Naive thymus-derived CD8-positive, alpha-beta T cell (primary cell): ENCODE data around the gene SAMD14. TPM values are rescaled to one million over a fixed set of nuclear protein-coding genes. Genes with fewer than 3 reads are reported as not detected.
A peak's percentile ranks its signal among the peaks of the same experiment; 100 is the strongest.
"Not testable (repeated sequence)": the region's sequence is repeated elsewhere in the genome, so short reads cannot be mapped to it uniquely, and the experiment has no call there.

Source experiments
- ATAC-seq, 2 donors: fragments of 150-1000 bp; cut with Tn5 transposase in 1 of 2; sonication (Bioruptor Pico), chemical (Tn5 transposase) in 1 of 2; 1 replicate in 1 of 2; 2 replicates in 1 of 2; pipeline ENCODE4 v1.10.0; 2021; ENCODE audit warnings: mild to moderate bottlenecking in 2 of 2, moderate library complexity in 2 of 2
- POLR2A ChIA-PET: fragments of 350-600 bp; sonication (Branson Sonifier 250); formaldehyde crosslinking; loops from one replicate; lab custom pipeline; 2021; ENCODE audit warnings: antibody characterized with exemption; lab: Charles Lee
- DNase-seq, 10 donors: peaks; one replicate each; pipeline versions ENCODE4 v3.0.0 to v3.0.0-alpha.2; 2020 to 2022
- H3K27ac Mint-ChIP-seq, 10 donors: one replicate each; pipeline ENCODE4 v1.8.0; 2020 to 2022; ENCODE audit warnings: mild to moderate bottlenecking in 10 of 10, mixed read lengths in 10 of 10, moderate library complexity in 4 of 10, inconsistent platforms in 1 of 10
- H3K27me3 Mint-ChIP-seq, 5 donors: one replicate each; pipeline ENCODE4 v1.8.0; 2021 to 2022; ENCODE audit warnings: mixed read lengths in 5 of 5
- H3K36me3 Mint-ChIP-seq, 3 donors: one replicate each; pipeline ENCODE4 v1.8.0; 2020 to 2022; ENCODE audit warnings: mixed read lengths in 3 of 3, mild to moderate bottlenecking in 2 of 3, inconsistent platforms in 1 of 3
- H3K4me1 Mint-ChIP-seq, 4 donors: one replicate each; pipeline ENCODE4 v1.8.0; 2021 to 2022; ENCODE audit warnings: mixed read lengths in 4 of 4
- H3K4me3 Mint-ChIP-seq, 10 donors: one replicate each; pipeline ENCODE4 v1.8.0; 2020 to 2022; ENCODE audit warnings: mild to moderate bottlenecking in 10 of 10, mixed read lengths in 10 of 10, moderate library complexity in 6 of 10, inconsistent platforms in 1 of 10
- H3K9me3 Mint-ChIP-seq, 9 donors: one replicate each; pipeline ENCODE4 v1.8.0; 2020 to 2022; ENCODE audit warnings: mixed read lengths in 9 of 9, mild to moderate bottlenecking in 3 of 9, inconsistent platforms in 1 of 9, moderate library complexity in 1 of 9
- polyA plus RNA-seq, 3 donors: library from polyadenylated mRNA; unstranded; fragments of 300-500 nt; fragmentation: Illumina TruSeq; gene quantifications; one replicate each; pipeline ENCODE4 v1.2.3, GENCODE V29; 2021
- total RNA-seq, 8 experiments: library from RNA in 2 of 8; stranded (reverse) in 2 of 8; gene quantifications; one replicate each; pipeline ENCODE4 v1.2.3 and lab custom pipeline; 2021 to 2026

SAMD14 gene
- total and polyA plus RNA-seq, 5 experiments from 2014 or later = 0.30 TPM; not detected in 4

- DNase-seq = no peak
- Mint-ChIP-seq H3K36me3 (peaks cover 0 to 10% (median 8%) of the 10 kb centered on the region in 3 donors), H3K4me1 (peaks cover 0 to 5% (median 0%) of the 10 kb centered on the region in 4 donors), H3K9me3 (peaks cover 0 to 8% (median 0%) of the 10 kb centered on the region in 9 donors), H3K27ac (no peak overlapping the region), H3K4me3 (no peak overlapping the region), H3K27me3 (no peaks in the 10 kb centered on the region)
- POLR2A ChIA-PET = no interaction called here
- ATAC-seq = no peak
Measured at GRCh38 chr17:50071692-50072091, 58.3 kb downstream of the SAMD14 start.

GRCh38 chr17:50070908-50071680, 58.9 kb downstream of the SAMD14 start:
- Mint-ChIP-seq H3K27ac (no peak overlapping the region), H3K27me3 (no peaks in the 10 kb centered on the region), H3K9me3 (peaks cover 0 to 8% (median 0%) of the 10 kb centered on the region in 9 donors), H3K36me3 (peaks cover 0 to 10% (median 8%) of the 10 kb centered on the region in 3 donors), H3K4me3 (no peak overlapping the region), H3K4me1 (peaks cover 0 to 5% (median 0%) of the 10 kb centered on the region in 4 donors)
- DNase-seq (no peak), ATAC-seq (no peak)
- POLR2A ChIA-PET = no interaction called here

- ATAC-seq (no peak), DNase-seq (no peak)
- H3K4me1 Mint-ChIP-seq = peaks cover 0 to 9% (median 0%) of the 10 kb centered on the region in 4 donors
- peaks cover 0 to 10% (median 8%) of the 10 kb centered on the region in 3 donors for H3K36me3 Mint-ChIP-seq
- no peaks in the 10 kb centered on the region for H3K27me3 Mint-ChIP-seq
- POLR2A ChIA-PET = no interaction called here
- H3K27ac Mint-ChIP-seq = no peak overlapping the region
- H3K4me3 Mint-ChIP-seq = no peak overlapping the region
- H3K9me3 Mint-ChIP-seq = peaks cover 0 to 8% (median 0%) of the 10 kb centered on the region in 9 donors
Measured at GRCh38 chr17:50067996-50068395, 62.0 kb downstream of the SAMD14 start.

- peaks cover 0 to 8% (median 0%) of the 10 kb centered on the region in 9 donors for H3K9me3 Mint-ChIP-seq
- no peak overlapping the region for H3K27ac Mint-ChIP-seq
Measured at GRCh38 chr17:50066995-50067394, 63.0 kb downstream of the SAMD14 start.

GRCh38 chr17:50065056-50065455, 64.9 kb downstream of the SAMD14 start:
- ATAC-seq (no peak), DNase-seq (no peak)
- Mint-ChIP-seq H3K4me1 (peaks cover 0 to 5% (median 1%) of the 10 kb centered on the region in 4 donors), H3K4me3 (no peak overlapping the region), H3K27me3 (no peaks in the 10 kb centered on the region), H3K9me3 (no peaks in the 10 kb centered on the region), H3K36me3 (peaks cover 0 to 6% (median 0%) of the 10 kb centered on the region in 3 donors), H3K27ac (peak overlapping the region in 1 of 10 donors; percentile 9)
- POLR2A ChIA-PET = interaction anchor here (0.5 kb wide), 1 partner anchor 784 kb away, joined by 3 read pairs; no protein-coding TSS in a partner anchor

More at GRCh38 chr17:50066995-50067394, 63.0 kb downstream of the SAMD14 start:
- DNase-seq = no peak
- ATAC-seq = no peak
- Mint-ChIP-seq H3K4me3 (no peak overlapping the region), H3K36me3 (peaks cover 0 to 10% (median 8%) of the 10 kb centered on the region in 3 donors), H3K4me1 (peaks cover 0 to 7% (median 0%) of the 10 kb centered on the region in 4 donors), H3K27me3 (no peaks in the 10 kb centered on the region)
- POLR2A ChIA-PET = no interaction called here

- Mint-ChIP-seq H3K36me3 (peaks cover 0 to 3% (median 0%) of the 10 kb centered on the region in 3 donors), H3K4me1 (peaks cover 0 to 6% (median 1%) of the 10 kb centered on the region in 4 donors), H3K27ac (no peak overlapping the region), H3K27me3 (no peaks in the 10 kb centered on the region), H3K9me3 (no peaks in the 10 kb centered on the region), H3K4me3 (no peak overlapping the region)
- DNase-seq = no peak
- POLR2A ChIA-PET = interaction anchor here (0.5 kb wide), 1 partner anchor 784 kb away, joined by 3 read pairs; no protein-coding TSS in a partner anchor
- no peak for ATAC-seq
Measured at GRCh38 chr17:50064253-50065001, 65.5 kb downstream of the SAMD14 start.

GRCh38 chr17:50063561-50064252, 66.3 kb downstream of the SAMD14 start:
- H3K27ac Mint-ChIP-seq = peak overlapping the region in 3 of 10 donors; percentile 29 to 75 (median 53)
- POLR2A ChIA-PET = no interaction called here
- ATAC-seq = no peak
- DNase-seq = no peak
- H3K36me3 Mint-ChIP-seq = peaks cover 0 to 3% (median 0%) of the 10 kb centered on the region in 3 donors
- no peaks in the 10 kb centered on the region for H3K9me3 Mint-ChIP-seq
- peaks cover 0 to 8% (median 1%) of the 10 kb centered on the region in 4 donors for H3K4me1 Mint-ChIP-seq
- H3K4me3 Mint-ChIP-seq = no peak overlapping the region
- no peaks in the 10 kb centered on the region for H3K27me3 Mint-ChIP-seq

- DNase-seq (no peak), ATAC-seq (no peak)
- Mint-ChIP-seq H3K27me3 (peaks cover 0 to 6% (median 0%) of the 10 kb centered on the region in 5 donors), H3K4me3 (no peak overlapping the region), H3K36me3 (no peaks in the 10 kb centered on the region), H3K9me3 (no peaks in the 10 kb centered on the region), H3K27ac (no peak overlapping the region), H3K4me1 (peaks cover 4 to 12% (median 8%) of the 10 kb centered on the region in 4 donors)
- POLR2A ChIA-PET = no interaction called here
Measured at GRCh38 chr17:50062293-50063243, 67.4 kb downstream of the SAMD14 start.

GRCh38 chr17:50061713-50062045, 68.3 kb downstream of the SAMD14 start:
- H3K36me3 Mint-ChIP-seq, H3K9me3 Mint-ChIP-seq, DNase-seq, H3K4me3 Mint-ChIP-seq, H3K27me3 Mint-ChIP-seq, ATAC-seq: not testable (repeated sequence)
- H3K4me1 Mint-ChIP-seq = peaks cover 11 to 19% (median 13%) of the 10 kb centered on the region in 4 donors
- POLR2A ChIA-PET = interaction anchor here (0.7 kb wide), 1 partner anchor 166 kb away, joined by 5 read pairs; no protein-coding TSS in a partner anchor
- peak overlapping the region in 1 of 10 donors; percentile 63 for H3K27ac Mint-ChIP-seq

- Mint-ChIP-seq H3K36me3 (no peaks in the 10 kb centered on the region), H3K4me3 (no peak overlapping the region), H3K27me3 (peaks cover 0 to 6% (median 0%) of the 10 kb centered on the region in 5 donors), H3K4me1 (peaks cover 15 to 22% (median 16%) of the 10 kb centered on the region in 4 donors), H3K27ac (peak overlapping the region in 2 of 10 donors; percentile 36 to 63), H3K9me3 (no peaks in the 10 kb centered on the region)
- POLR2A ChIA-PET = interaction anchor here (0.7 kb wide), 1 partner anchor 167 kb away, joined by 5 read pairs; no protein-coding TSS in a partner anchor
- DNase-seq (no peak), ATAC-seq (no peak)
Measured at GRCh38 chr17:50060951-50061712, 68.8 kb downstream of the SAMD14 start.
